GM12801 (cell line): Measurements from ENCODE around the gene SBF1.

Experiments used
- TF ChIP-seq, protein P1 (sequence below): IDR thresholded peaks from one replicate; pipeline ENCODE4 v1.5.1; 2011; ENCODE audit warnings: control low read depth; ENCODE audit not compliant: insufficient read length; ENCODE audit errors: extremely low read depth

SBF1 gene

DNA sequence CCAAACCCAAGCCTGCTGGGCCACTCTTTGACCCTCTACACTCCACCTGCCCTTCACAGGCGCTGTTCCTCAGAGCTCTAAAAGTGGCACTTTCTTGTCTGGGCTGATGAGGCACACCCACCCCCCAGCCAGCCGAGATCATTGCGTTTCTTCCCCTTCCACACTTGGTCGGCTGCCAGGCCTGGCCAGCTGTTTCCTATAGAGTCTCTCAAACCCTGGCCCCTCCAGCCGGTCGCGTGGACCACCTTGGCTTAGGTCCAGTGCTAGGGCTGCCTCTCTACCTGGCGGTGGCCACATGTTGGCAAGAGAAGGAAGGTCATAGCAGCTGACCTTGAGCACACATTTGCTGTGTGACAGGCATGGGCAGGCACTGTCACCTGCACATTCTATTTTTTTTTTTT, 71.1 kb downstream of the SBF1 start:
- TF ChIP-seq, protein P1, sequence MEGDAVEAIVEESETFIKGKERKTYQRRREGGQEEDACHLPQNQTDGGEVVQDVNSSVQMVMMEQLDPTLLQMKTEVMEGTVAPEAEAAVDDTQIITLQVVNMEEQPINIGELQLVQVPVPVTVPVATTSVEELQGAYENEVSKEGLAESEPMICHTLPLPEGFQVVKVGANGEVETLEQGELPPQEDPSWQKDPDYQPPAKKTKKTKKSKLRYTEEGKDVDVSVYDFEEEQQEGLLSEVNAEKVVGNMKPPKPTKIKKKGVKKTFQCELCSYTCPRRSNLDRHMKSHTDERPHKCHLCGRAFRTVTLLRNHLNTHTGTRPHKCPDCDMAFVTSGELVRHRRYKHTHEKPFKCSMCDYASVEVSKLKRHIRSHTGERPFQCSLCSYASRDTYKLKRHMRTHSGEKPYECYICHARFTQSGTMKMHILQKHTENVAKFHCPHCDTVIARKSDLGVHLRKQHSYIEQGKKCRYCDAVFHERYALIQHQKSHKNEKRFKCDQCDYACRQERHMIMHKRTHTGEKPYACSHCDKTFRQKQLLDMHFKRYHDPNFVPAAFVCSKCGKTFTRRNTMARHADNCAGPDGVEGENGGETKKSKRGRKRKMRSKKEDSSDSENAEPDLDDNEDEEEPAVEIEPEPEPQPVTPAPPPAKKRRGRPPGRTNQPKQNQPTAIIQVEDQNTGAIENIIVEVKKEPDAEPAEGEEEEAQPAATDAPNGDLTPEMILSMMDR, result no peak

DNA sequence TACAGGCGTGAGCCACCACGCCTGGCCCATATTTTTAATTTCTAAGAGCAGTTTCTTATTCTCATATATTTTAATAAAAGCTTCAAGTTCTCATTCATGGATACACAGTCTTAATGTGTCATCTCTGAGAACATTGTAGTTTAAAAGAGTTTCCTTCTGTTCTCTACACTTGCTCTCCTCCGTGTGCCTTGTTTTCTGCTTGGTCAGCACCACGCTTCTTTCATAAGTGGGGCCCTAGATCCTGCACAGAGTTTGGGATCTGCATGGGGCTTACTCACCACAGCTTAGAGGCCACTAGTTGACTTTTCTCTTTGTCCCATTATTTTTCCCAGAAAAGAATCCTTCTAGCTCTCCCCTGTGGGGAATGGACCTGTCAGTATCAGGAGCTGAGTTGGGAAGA, 72.9 kb downstream of the SBF1 start:
- TF ChIP-seq, protein P1, result no peak

DNA sequence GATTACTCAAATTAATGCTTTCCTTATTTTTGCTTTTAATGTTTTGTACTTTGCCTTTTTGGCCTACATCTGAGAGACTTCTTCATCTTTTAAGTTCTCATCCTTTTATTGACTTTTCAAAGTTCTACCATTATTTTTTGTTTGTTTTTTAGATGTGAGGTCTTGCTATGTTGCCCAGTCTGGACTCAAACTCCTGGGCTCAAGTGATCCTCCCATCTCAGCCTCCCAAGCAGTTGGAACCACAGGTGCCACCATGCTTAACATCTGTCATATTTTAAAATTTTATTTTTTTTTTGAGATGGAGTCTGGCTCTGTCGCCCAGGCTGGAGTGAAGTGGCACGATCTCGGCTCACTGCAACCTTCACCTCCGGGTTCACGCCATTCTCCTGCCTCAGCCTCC, 73.9 kb downstream of the SBF1 start:
- TF ChIP-seq, protein P1, result no peak

DNA sequence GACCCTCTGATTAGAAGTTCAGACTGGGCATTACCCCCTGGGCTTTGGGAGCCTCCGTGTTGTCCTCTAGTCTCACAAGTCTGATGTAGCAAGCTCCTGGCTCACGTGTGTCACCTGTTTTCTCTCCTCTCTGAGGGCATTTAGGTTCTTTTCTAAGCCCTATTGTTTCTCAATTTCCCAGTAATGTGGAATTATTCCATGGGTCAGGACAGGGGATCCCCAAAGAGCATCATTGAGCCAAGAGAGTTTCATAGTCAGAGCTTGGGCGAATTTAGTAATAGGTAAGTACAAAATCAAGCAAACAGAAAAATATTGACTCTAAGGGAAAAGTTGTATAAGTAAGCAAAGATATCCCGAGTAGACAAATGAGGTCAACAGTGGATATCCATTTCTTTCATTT, 74.4 kb downstream of the SBF1 start:
- TF ChIP-seq, protein P1, result no peak

DNA sequence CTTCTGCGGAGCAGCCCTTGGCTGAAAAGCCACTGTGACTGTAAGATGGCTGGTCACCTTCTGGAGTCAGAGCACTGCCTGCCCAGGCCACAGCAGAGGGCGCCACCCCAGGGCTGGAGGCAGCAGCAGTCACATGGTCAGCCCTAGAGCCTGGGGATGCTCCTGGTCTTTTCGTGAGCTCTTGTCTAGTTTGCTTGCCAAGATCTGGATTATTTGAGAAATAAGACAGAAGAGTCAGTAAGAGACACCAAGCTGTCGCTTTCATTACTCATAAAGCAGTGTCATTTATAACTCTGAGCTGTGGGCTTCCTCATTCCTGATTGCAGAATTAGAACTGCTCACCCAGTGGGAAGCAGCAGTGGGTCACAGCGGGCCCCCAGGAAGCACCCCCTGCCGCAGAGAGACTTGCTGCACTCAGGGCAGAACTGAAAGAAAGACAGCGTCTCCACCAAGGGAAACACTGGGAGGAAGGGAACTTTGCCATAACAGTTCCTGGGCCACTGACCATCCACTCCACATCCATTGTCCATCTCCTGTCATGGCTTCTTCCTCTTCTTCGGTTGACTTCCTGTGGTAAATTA, 75.0 kb downstream of the SBF1 start:
- TF ChIP-seq, protein P1, result no peak

DNA sequence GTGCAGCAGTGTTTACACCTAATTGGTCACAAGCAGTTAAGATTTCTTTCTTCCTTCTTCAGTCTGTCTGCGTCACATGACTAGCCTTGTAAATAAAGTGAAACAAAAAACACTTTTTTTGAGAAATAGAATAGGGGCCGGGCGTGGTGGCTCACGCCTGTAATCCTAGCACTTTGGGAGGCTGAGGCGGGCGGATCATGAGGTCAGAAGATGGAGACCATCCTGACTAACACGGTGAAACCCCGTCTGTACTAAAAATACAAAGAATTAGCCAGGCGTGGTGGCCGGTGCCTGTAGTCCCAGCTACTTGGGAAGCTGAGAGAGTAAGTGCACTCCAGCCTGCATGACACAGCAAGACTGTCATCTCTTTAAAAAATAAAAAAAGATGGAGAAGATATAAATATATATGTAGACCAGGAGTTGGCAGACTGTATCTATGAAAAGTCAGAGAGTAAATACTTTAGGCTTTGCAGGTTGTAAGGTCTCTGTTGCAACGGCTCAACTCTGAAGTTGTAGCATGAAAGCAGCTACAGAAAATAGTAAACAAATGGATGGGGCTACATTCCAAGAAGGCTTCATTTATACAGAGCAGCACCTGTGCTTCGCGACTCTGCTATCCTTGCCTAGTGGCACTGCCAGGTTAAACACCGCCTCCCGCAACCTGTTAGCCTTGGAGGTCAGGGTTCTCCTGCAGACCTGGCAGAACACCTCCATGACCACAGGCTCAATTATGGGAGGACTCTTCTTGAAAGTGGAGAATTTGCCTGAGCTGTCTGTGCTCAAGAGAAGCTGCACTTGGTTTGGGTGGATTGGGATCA, 75.8 kb downstream of the SBF1 start:
- TF ChIP-seq, protein P1, result no peak

DNA sequence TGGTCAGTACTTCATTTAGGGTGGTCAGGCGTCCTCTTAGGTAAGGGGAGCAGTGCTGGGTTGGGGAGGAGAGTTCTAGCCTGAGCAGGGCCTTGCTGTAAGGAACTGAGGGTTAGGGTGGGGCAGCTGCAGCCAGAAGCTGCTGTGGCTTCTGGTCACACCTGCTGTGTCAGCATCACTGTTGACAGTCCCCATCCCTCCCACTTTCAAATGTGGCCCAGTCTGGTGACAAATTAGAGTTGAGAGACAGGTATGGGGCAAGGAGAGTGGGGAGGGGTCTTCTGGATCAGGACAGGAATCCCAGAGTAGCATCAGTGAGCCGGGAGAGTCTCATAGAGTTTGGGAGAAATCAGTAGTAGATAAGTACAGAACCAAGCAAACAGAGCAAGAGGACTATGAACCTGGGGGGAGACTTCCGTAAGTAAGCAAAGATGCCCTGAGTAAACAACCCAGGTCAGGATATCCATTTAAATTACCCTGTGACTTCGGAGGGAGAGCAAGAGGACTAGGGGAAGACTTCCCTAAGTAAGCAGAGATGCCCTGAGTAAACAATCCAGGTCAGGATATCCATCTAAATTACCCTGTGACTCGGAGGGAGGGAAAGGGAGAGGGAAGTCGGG, 78.0 kb downstream of the SBF1 start:
- TF ChIP-seq, protein P1, result no peak
